Gastroesophageal sphincter (tissue), 3 donors: ENCODE measurements around the gene TNKS2.

Experiments used
- EP300 ChIP-seq: sonication (generic); formaldehyde crosslinking; IDR thresholded peaks from one replicate; pipeline ENCODE4 v1.6.1; 2017; ENCODE audit warnings: antibody characterized with exemption, mild to moderate bottlenecking
- POLR2A ChIP-seq, 2 donors: fragments of 450-650 bp; IDR thresholded peaks; one replicate each; pipeline ENCODE4 v1.6.1; 2017; ENCODE audit warnings: antibody characterized with exemption in 2 of 2, mild to moderate bottlenecking in 2 of 2, moderate library complexity in 1 of 2
- TF ChIP-seq, protein P1 (sequence below), 4 experiments: fragments of 200-600 bp in 2 of 4; fragments of 450-650 bp in 2 of 4; sonication (generic) in 1 of 4; IDR thresholded peaks; one replicate each; pipeline ENCODE4 v1.5.1; 2017 to 2019; ENCODE audit warnings: antibody characterized with exemption in 4 of 4, mild to moderate bottlenecking in 2 of 4, moderate library complexity in 2 of 4

DNA sequence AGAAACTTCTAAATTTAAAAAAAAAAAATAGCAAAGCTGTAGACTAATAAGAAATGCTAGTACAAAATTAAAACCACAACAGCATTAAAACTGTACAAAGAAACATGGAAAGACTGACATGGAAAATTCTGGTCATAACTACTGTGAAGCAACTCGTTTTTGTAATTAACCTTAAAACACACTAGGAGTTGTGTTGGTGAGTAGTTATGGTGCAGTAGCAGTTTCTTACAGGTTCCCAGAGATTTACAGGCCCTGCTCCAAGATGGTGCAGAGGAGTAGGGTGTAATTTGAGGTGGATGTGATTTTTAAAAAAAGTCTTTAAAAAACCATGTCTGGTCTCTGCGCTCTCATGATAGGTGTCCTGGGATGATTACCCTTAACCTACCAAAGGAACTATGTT, 31.0 kb downstream of the TNKS2 start:
- TF ChIP-seq, protein P1, sequence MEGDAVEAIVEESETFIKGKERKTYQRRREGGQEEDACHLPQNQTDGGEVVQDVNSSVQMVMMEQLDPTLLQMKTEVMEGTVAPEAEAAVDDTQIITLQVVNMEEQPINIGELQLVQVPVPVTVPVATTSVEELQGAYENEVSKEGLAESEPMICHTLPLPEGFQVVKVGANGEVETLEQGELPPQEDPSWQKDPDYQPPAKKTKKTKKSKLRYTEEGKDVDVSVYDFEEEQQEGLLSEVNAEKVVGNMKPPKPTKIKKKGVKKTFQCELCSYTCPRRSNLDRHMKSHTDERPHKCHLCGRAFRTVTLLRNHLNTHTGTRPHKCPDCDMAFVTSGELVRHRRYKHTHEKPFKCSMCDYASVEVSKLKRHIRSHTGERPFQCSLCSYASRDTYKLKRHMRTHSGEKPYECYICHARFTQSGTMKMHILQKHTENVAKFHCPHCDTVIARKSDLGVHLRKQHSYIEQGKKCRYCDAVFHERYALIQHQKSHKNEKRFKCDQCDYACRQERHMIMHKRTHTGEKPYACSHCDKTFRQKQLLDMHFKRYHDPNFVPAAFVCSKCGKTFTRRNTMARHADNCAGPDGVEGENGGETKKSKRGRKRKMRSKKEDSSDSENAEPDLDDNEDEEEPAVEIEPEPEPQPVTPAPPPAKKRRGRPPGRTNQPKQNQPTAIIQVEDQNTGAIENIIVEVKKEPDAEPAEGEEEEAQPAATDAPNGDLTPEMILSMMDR (IDR thresholded peaks at IDR 0.05) = no peak
- TF ChIP-seq EP300 (no peak), POLR2A (IDR thresholded peaks at IDR 0.05) (no peak)
